ENCODE measurements around the gene EGR2. TPM values are rescaled to one million over a fixed set of nuclear protein-coding genes. Genes with fewer than 3 reads are reported as not detected.
"Not testable (repeated sequence)": the region's sequence is repeated elsewhere in the genome, so short reads cannot be mapped to it uniquely, and the experiment has no call there.

Gene EGR2
- total RNA-seq, 4 donors from 2014 or later, result 0.26 to 3.4 (median 1.5) TPM; not detected in 1

GRCh38 chr10:62790571-62790970, 25.6 kb downstream of the EGR2 start:
- no peak for DNase-seq
- no peak overlapping the region for H3K4me3 ChIP-seq
- no peaks in the 10 kb centered on the region for H3K36me3 ChIP-seq
- no peaks in the 10 kb centered on the region for H3K4me1 ChIP-seq
- H3K27ac ChIP-seq, result no peak overlapping the region
- H3K27me3 ChIP-seq, result no peaks in the 10 kb centered on the region
- TF ChIP-seq, protein P1, sequence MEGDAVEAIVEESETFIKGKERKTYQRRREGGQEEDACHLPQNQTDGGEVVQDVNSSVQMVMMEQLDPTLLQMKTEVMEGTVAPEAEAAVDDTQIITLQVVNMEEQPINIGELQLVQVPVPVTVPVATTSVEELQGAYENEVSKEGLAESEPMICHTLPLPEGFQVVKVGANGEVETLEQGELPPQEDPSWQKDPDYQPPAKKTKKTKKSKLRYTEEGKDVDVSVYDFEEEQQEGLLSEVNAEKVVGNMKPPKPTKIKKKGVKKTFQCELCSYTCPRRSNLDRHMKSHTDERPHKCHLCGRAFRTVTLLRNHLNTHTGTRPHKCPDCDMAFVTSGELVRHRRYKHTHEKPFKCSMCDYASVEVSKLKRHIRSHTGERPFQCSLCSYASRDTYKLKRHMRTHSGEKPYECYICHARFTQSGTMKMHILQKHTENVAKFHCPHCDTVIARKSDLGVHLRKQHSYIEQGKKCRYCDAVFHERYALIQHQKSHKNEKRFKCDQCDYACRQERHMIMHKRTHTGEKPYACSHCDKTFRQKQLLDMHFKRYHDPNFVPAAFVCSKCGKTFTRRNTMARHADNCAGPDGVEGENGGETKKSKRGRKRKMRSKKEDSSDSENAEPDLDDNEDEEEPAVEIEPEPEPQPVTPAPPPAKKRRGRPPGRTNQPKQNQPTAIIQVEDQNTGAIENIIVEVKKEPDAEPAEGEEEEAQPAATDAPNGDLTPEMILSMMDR (IDR thresholded peaks at IDR 0.05), result no peak
- no peak for TF ChIP-seq POLR2A (IDR thresholded peaks at IDR 0.05)
- H3K9me3 ChIP-seq, result no peaks in the 10 kb centered on the region
- intact Hi-C loops (cut with DNase I; ENCODE audit: low total_unique reads), result no loop called here

GRCh38 chr10:62790019-62790555, 26.1 kb downstream of the EGR2 start:
- no peak for DNase-seq
- Histone ChIP-seq H3K9me3 (no peaks in the 10 kb centered on the region), H3K4me1 (no peaks in the 10 kb centered on the region), H3K36me3 (no peaks in the 10 kb centered on the region), H3K27ac (no peak overlapping the region), H3K4me3 (no peak overlapping the region), H3K27me3 (no peaks in the 10 kb centered on the region)
- intact Hi-C loops (cut with DNase I; ENCODE audit: low total_unique reads), result no loop called here
- no peak for TF ChIP-seq POLR2A (IDR thresholded peaks at IDR 0.05)
- TF ChIP-seq, protein P1 (IDR thresholded peaks at IDR 0.05), result no peak

DNA sequence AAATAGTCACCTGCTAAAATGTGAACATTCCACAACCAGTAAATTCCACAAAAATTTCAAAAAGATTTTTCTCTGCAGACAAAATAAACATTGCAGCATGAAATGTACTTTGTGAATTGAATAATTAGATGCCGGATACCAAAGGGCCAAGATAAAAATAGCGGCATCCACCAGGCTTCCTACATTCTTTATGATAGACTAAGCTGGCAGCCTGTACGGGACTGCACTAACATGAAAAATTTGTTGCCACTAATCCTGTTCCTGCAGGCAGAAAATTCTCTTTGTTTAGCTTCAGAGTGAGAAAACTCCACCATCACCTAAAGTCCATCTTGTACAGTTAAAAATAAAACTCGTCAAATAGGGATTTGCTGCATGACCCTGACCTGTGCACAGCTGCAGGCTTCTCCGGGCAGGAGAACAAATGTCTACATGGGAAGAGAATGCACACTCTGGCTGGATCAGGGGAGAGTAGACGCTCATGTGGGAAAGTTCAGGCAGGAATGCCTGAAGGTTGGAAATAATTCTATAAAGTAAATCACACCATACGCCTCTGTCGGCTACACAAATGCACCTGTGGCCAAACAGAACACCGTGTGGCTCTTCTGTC, 27.2 kb downstream of the EGR2 start:
- Histone ChIP-seq H3K9me3 (no peaks in the 10 kb centered on the region), H3K27me3 (no peaks in the 10 kb centered on the region), H3K4me1 (no peaks in the 10 kb centered on the region), H3K36me3 (no peaks in the 10 kb centered on the region), H3K4me3 (no peak overlapping the region), H3K27ac (no peak overlapping the region)
- no peak for TF ChIP-seq POLR2A (IDR thresholded peaks at IDR 0.05)
- TF ChIP-seq, protein P1 (IDR thresholded peaks at IDR 0.05), result no peak
- intact Hi-C loops (cut with DNase I; ENCODE audit: low total_unique reads), result no loop called here
- no peak for DNase-seq

DNA sequence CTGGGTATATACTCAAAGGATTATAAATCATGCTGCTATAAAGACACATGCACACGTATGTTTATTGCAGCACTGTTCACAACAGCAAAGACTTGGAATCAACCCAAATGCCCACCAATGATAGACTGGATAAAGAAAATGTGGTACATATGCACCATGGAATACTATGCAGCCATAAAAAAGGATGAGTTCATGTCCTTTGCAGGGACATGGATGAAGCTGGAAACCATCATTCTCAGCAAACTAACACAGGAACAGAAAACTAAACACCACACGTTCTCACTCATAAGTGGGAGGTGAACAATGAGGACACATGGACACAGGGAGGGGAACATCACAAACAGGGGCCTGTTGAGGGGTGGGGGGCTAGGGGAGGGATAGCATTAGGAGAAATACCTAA, 27.9 kb downstream of the EGR2 start:
- H3K27ac ChIP-seq; H3K36me3 ChIP-seq; H3K27me3 ChIP-seq; H3K9me3 ChIP-seq; H3K4me3 ChIP-seq; DNase-seq; H3K4me1 ChIP-seq; intact Hi-C loops (cut with DNase I; ENCODE audit: low total_unique reads): not testable (repeated sequence)

GRCh38 chr10:62784537-62784936, 31.6 kb downstream of the EGR2 start:
- H3K4me3 ChIP-seq; DNase-seq; H3K36me3 ChIP-seq; H3K4me1 ChIP-seq; H3K27ac ChIP-seq; intact Hi-C loops (cut with DNase I; ENCODE audit: low total_unique reads); H3K9me3 ChIP-seq; H3K27me3 ChIP-seq: not testable (repeated sequence)

GRCh38 chr10:62779487-62780248, 36.5 kb downstream of the EGR2 start:
- no peaks in the 10 kb centered on the region for H3K27me3 ChIP-seq
- H3K36me3 ChIP-seq, result no peaks in the 10 kb centered on the region
- no peak for TF ChIP-seq POLR2A (IDR thresholded peaks at IDR 0.05)
- intact Hi-C loops (cut with DNase I; ENCODE audit: low total_unique reads), result no loop called here
- no peaks in the 10 kb centered on the region for H3K4me1 ChIP-seq
- H3K27ac ChIP-seq, result no peak overlapping the region
- no peak overlapping the region for H3K4me3 ChIP-seq
- H3K9me3 ChIP-seq, result no peaks in the 10 kb centered on the region
- DNase-seq, result no peak
